HCT116 (cell line): Measurements from ENCODE around the gene ANKRD10. TPM values are rescaled to one million over a fixed set of nuclear protein-coding genes. Genes with fewer than 3 reads are reported as not detected.
"Not testable (repeated sequence)": the region's sequence is repeated elsewhere in the genome, so short reads cannot be mapped to it uniquely, and the experiment has no call there.

Source experiments
- ATAC-seq: fragments of 200-7000 bp; cut with Tn5 transposase; 2 replicates; pipeline ENCODE4 v1.9.1; 2020; ENCODE audit warnings: mild to moderate bottlenecking, moderate library complexity
- BruUV-seq: library from RNA; stranded (reverse); fragments of 400-500 nt; replicated peaks from 2 replicates; lab custom pipeline; 2021; lab: Mats Ljungman, UMichigan
- CTCF ChIA-PET: fragments of 300-600 bp; sonication (Branson Sonifier 250); formaldehyde crosslinking; loops from one replicate; lab custom pipeline; 2021; ENCODE audit warnings: antibody characterized with exemption; lab: Charles Lee
- POLR2A ChIA-PET: fragments of 300-600, 350-600 bp; sonication (Branson Sonifier 250); formaldehyde crosslinking; loops from one replicate; lab custom pipeline; 2021; ENCODE audit warnings: antibody characterized with exemption; lab: Charles Lee
- RAD21 ChIA-PET, 2 experiments: fragments of 300-600 bp; sonication (Branson Sonifier 250); formaldehyde crosslinking; loops; one replicate each; lab custom pipeline; 2023; ENCODE audit warnings: low total read pairs in 2 of 2; ENCODE audit not compliant: uncharacterized antibody in 2 of 2, unreplicated experiment in 2 of 2, low non-redundant PET in 1 of 2; lab: Charles Lee
- DNase-seq: peaks from one replicate; pipeline ENCODE4 v3.0.0-alpha.2; 2010; ENCODE audit warnings: low read depth, low spot score
- H2AFZ ChIP-seq: fragments of 200-600 bp; shearing (Covaris generic), sonication (generic); 2 replicates; pipeline ENCODE4 v1.6.1; 2017; ENCODE audit warnings: low read depth, mixed run types, mixed read lengths, antibody characterized with exemption, low read length; ENCODE audit not compliant: poor library complexity, severe bottlenecking
- H3K27ac ChIP-seq: 2 replicates; pipeline ENCODE4 v1.5.1; 2012; ENCODE audit warnings: low read depth, low read length
- H3K27me3 ChIP-seq: fragments of 200-600 bp; sonication (generic); 2 replicates; pipeline ENCODE4 v1.6.1; 2016; ENCODE audit warnings: mixed run types, low read length, mixed read lengths; ENCODE audit not compliant: insufficient read depth
- H3K36me3 ChIP-seq, 2 experiments: fragments of 200-500 bp in 1 of 2; fragments of 200-600 bp in 1 of 2; sonication (Bioruptor generic) in 1 of 2; sonication (generic) in 1 of 2; 2 replicates each; pipeline versions ENCODE4 v1.5.1 to v1.6.1; 2014 to 2016; ENCODE audit warnings: low read length in 2 of 2, inconsistent platforms in 1 of 2, mixed read lengths in 1 of 2, mixed run types in 1 of 2; ENCODE audit not compliant: insufficient read depth in 2 of 2, control insufficient read depth in 1 of 2
- H3K4me1 ChIP-seq, 2 experiments: fragments of 200-600 bp in 1 of 2; sonication (generic) in 1 of 2; 2 replicates each; pipeline versions ENCODE4 v1.5.1 to v1.6.1; 2012 to 2017; ENCODE audit warnings: low read length in 2 of 2, inconsistent platforms in 1 of 2, mild to moderate bottlenecking in 1 of 2, mixed read lengths in 1 of 2, mixed run types in 1 of 2, moderate library complexity in 1 of 2; ENCODE audit not compliant: insufficient read depth in 2 of 2, control insufficient read depth in 1 of 2
- H3K4me2 ChIP-seq: fragments of 200-600 bp; sonication (generic); 2 replicates; pipeline ENCODE4 v1.6.1; 2017; ENCODE audit warnings: mixed run types, low read length, mixed read lengths
- H3K4me3 ChIP-seq, 2 experiments: fragments of 200-600 bp in 1 of 2; sonication (generic) in 1 of 2; replicated peaks in 1 of 2; 2 replicates each; pipeline ENCODE4 v1.5.1; 2011 to 2016; ENCODE audit warnings: low read length in 2 of 2, control low read depth in 1 of 2, low read depth in 1 of 2, mild to moderate bottlenecking in 1 of 2, mixed read lengths in 1 of 2, mixed run types in 1 of 2
- H3K79me2 ChIP-seq: fragments of 200-600 bp; sonication (generic); 2 replicates; pipeline ENCODE4 v1.6.1; 2017; ENCODE audit warnings: mild to moderate bottlenecking, mixed run types, low read length, moderate library complexity, mixed read lengths; ENCODE audit not compliant: insufficient read depth
- H3K9ac ChIP-seq: fragments of 200-600 bp; sonication (generic); 2 replicates; pipeline ENCODE4 v1.6.1; 2016; ENCODE audit warnings: low read length, mixed read lengths
- H3K9me2 ChIP-seq: fragments of 200-600 bp; sonication (generic), shearing (Covaris generic); 2 replicates; pipeline ENCODE4 v1.6.1; 2017; ENCODE audit warnings: mixed run types, mild to moderate bottlenecking, moderate library complexity; ENCODE audit not compliant: insufficient read depth
- H3K9me3 ChIP-seq, 2 experiments: fragments of 200-500 bp in 1 of 2; fragments of 200-600 bp in 1 of 2; sonication (Bioruptor generic) in 1 of 2; sonication (generic) in 1 of 2; 2 replicates each; pipeline ENCODE4 v1.6.1; 2014 to 2017; ENCODE audit warnings: low read length in 2 of 2, mixed read lengths in 2 of 2, inconsistent platforms in 1 of 2, low read depth in 1 of 2, mild to moderate bottlenecking in 1 of 2, mixed run types in 1 of 2, moderate library complexity in 1 of 2; ENCODE audit not compliant: control insufficient read depth in 1 of 2, insufficient read depth in 1 of 2
- H4K20me1 ChIP-seq: fragments of 200-600 bp; sonication (generic), shearing (Covaris generic); 2 replicates; pipeline ENCODE4 v1.6.1; 2017; ENCODE audit warnings: mixed run types, mild to moderate bottlenecking, moderate library complexity; ENCODE audit not compliant: insufficient read depth
- POLR2A ChIP-seq: IDR thresholded peaks from 2 replicates; pipeline ENCODE4 v1.7.0; 2011; ENCODE audit warnings: borderline replicate concordance; ENCODE audit not compliant: insufficient read depth, insufficient read length; ENCODE audit errors: extremely low read depth
- POLR2AphosphoS5 ChIP-seq: IDR thresholded peaks from 2 replicates; pipeline ENCODE4 v1.6.1; 2011; ENCODE audit warnings: mild to moderate bottlenecking, low read depth, low read length, moderate library complexity
- TCF7L2 ChIP-seq: IDR thresholded peaks from 2 replicates; pipeline ENCODE4 v1.7.0; 2011; ENCODE audit warnings: borderline replicate concordance, inconsistent platforms; ENCODE audit not compliant: insufficient read depth, insufficient read length; ENCODE audit errors: extremely low read depth
- intact Hi-C: fragments of 100-400 bp; cut with micrococcal nuclease; formaldehyde crosslinking; loops from 2 replicates; pipeline ENCODE4 v1.10.0; 2022
- total RNA-seq: library from RNA; stranded (reverse); gene quantifications from one replicate; pipeline ENCODE4 v1.2.1, GENCODE V29; 2021; ENCODE audit not compliant: unreplicated experiment

Gene ANKRD10
- total RNA-seq, 1 experiment from 2014 or later: 173 TPM

- H3K4me1 ChIP-seq: peaks cover 26 to 89% of the 10 kb centered on the region in 2 experiments
- H4K20me1 ChIP-seq, intact Hi-C loops, CTCF ChIA-PET, H3K79me2 ChIP-seq, H3K9me2 ChIP-seq, H2AFZ ChIP-seq, H3K27me3 ChIP-seq, BruUV-seq: not testable (repeated sequence)
- TF ChIP-seq TCF7L2 (peak; percentile 77), POLR2A (peak; percentile 26), POLR2AphosphoS5 (peak; percentile 49; the same call in 1 of the 2 replicates)
- peak overlapping the region; percentile 71 for H3K4me2 ChIP-seq
- peaks cover 0 to 12% of the 10 kb centered on the region in 2 experiments; a peak in 1 of 4 replicates for H3K36me3 ChIP-seq
- peak; percentile 73 for DNase-seq
- peak overlapping the region; percentile 74 for H3K9ac ChIP-seq
- peak overlapping the region; percentile 19 to 31 for H3K4me3 ChIP-seq
- peaks cover 0 to 12% of the 10 kb centered on the region in 2 experiments; a peak in 1 of 4 replicates for H3K9me3 ChIP-seq
- ChIA-PET POLR2A (interaction anchor here (1.3 to 2.1 kb wide), 3 partner anchors 9 to 1440 kb away, joined by 4 to 6 read pairs (median 4); no protein-coding TSS in a partner anchor), RAD21 (interaction anchor here in 1 of 2 experiments (0.7 kb wide), 1 partner anchor 1441 kb away, joined by 4 read pairs; no protein-coding TSS in a partner anchor)
- peak overlapping the region; percentile 87 for H3K27ac ChIP-seq
- peak; percentile 84 for ATAC-seq
Observed at GRCh38 chr13:110955072-110955503, 40.2 kb upstream of the ANKRD10 start.

DNA sequence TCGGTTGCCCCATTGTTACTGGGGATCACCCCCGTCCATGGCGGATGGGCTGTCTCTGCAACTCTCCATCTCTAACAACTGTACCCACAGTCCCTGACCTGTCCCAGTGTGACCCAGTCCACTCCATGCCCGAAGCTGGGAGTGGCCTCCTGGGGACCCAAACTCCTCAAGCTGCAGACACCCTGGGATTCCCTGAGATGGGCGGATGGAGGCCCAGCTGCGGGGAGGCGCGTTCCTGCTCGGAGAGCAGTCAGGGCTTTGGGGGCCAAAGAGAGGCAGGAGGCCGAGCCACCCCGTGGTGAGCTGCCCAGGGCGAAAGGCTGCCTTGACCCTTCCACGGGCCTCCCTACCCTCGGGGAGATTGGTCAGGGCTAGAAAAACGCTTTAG lies 39.7 kb upstream of the ANKRD10 start:
- H2AFZ ChIP-seq, H3K27me3 ChIP-seq, H3K9me2 ChIP-seq, H3K79me2 ChIP-seq, H4K20me1 ChIP-seq, intact Hi-C loops, BruUV-seq, DNase-seq, CTCF ChIA-PET, ATAC-seq: not testable (repeated sequence)
- H3K9ac ChIP-seq: peak overlapping the region; percentile 74
- peak overlapping the region in 1 of 2 experiments; percentile 19; a peak in 3 of 4 replicates for H3K4me3 ChIP-seq
- peak overlapping the region; percentile 71 for H3K4me2 ChIP-seq
- ChIA-PET POLR2A (interaction anchor here (1.0 to 2.1 kb wide), 4 partner anchors 10 to 1441 kb away, joined by 3 to 6 read pairs (median 4); no protein-coding TSS in a partner anchor), RAD21 (interaction anchor here in 1 of 2 experiments (0.5 to 0.7 kb wide), 2 partner anchors 10 to 1441 kb away, joined by 3 to 4 read pairs; no protein-coding TSS in a partner anchor)
- peaks cover 0 to 12% of the 10 kb centered on the region in 2 experiments; a peak in 1 of 4 replicates for H3K9me3 ChIP-seq
- peak overlapping the region; percentile 87 for H3K27ac ChIP-seq
- H3K4me1 ChIP-seq: peaks cover 26 to 89% of the 10 kb centered on the region in 2 experiments
- peaks cover 0 to 12% of the 10 kb centered on the region in 2 experiments; a peak in 1 of 4 replicates for H3K36me3 ChIP-seq
